GM18873 (cell line): ENCODE measurements around the gene HOXB5.

Experiments used
- ATAC-seq: cut with Tn5 transposase; IDR thresholded peaks from one replicate; pipeline ENCODE4 v1.9.1; 2021; ENCODE audit warnings: mild to moderate bottlenecking, moderate library complexity, moderate number of reproducible peaks; ENCODE audit not compliant: unreplicated experiment, low FRiP score

The HOXB5 gene

GRCh38 chr17:48630009-48630924 lies 36.7 kb upstream of the HOXB5 start:
- ATAC-seq: no peak

GRCh38 chr17:48629411-48629759 lies 35.8 kb upstream of the HOXB5 start:
- no peak for ATAC-seq

GRCh38 chr17:48628649-48629410 lies 35.3 kb upstream of the HOXB5 start:
- ATAC-seq: no peak

- no peak for ATAC-seq
Measured at GRCh38 chr17:48627623-48628521, 34.3 kb upstream of the HOXB5 start.

- no peak for ATAC-seq
Measured at GRCh38 chr17:48627118-48627597, 33.6 kb upstream of the HOXB5 start.

- no peak for ATAC-seq
Measured at GRCh38 chr17:48626245-48627117, 32.9 kb upstream of the HOXB5 start, which contains the start of gene HOXB9. Gene HOXB9, minus strand, starts transcription at chr17:48626358. Its CDS starts 89 bp downstream, at chr17:48626269.

- no peak for ATAC-seq
Measured at GRCh38 chr17:48625495-48626244, 32.1 kb upstream of the HOXB5 start.

- no peak for ATAC-seq
Measured at GRCh38 chr17:48624544-48625494, 31.2 kb upstream of the HOXB5 start.

GRCh38 chr17:48624118-48624517 lies 30.5 kb upstream of the HOXB5 start:
- no peak for ATAC-seq

- no peak for ATAC-seq
Measured at GRCh38 chr17:48623583-48623982, 30.0 kb upstream of the HOXB5 start.

GRCh38 chr17:48622857-48623256 lies 29.3 kb upstream of the HOXB5 start:
- no peak for ATAC-seq

- ATAC-seq: no peak
Measured at GRCh38 chr17:48621410-48622392, 28.1 kb upstream of the HOXB5 start.

- ATAC-seq: no peak
Measured at GRCh38 chr17:48620461-48621139, 27.0 kb upstream of the HOXB5 start.

GRCh38 chr17:48619826-48620449 lies 26.4 kb upstream of the HOXB5 start:
- no peak for ATAC-seq

GRCh38 chr17:48618256-48618896 lies 24.8 kb upstream of the HOXB5 start:
- ATAC-seq: no peak
